Measurements from ENCODE around the gene MARVELD1.

Gene MARVELD1

DNA sequence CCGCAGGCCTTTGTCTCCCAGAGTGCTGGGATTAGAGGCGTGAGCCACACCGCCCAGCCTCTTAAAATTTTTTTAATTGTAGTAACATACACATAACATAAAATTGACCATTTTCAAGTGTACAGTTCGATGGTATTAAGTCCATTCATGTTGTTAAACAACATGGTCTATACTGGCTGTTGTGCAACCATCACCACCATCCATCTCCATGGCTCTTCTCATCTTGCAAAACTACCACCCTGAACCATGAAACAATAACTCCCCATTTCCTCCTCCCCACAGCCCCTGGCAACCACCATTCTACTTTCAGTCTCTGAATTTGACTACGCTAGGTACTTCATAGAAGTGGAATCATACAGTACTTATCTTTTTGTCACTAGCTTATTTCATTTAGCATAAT is 15.5 kb downstream of the MARVELD1 start:
- Mint-ChIP-seq H3K27ac (no peak overlapping the region), H3K36me3 (no peaks in the 10 kb centered on the region), H3K9me3 (no peaks in the 10 kb centered on the region), H3K4me3 (no peak overlapping the region), H3K4me1 (no peaks in the 10 kb centered on the region), H3K27me3 (peaks cover 4% of the 10 kb centered on the region)

- Mint-ChIP-seq H3K27ac (no peak overlapping the region), H3K36me3 (no peaks in the 10 kb centered on the region)
These were observed 18.0 kb downstream of the MARVELD1 start for GRCh38 chr10:97731346-97732051.

DNA sequence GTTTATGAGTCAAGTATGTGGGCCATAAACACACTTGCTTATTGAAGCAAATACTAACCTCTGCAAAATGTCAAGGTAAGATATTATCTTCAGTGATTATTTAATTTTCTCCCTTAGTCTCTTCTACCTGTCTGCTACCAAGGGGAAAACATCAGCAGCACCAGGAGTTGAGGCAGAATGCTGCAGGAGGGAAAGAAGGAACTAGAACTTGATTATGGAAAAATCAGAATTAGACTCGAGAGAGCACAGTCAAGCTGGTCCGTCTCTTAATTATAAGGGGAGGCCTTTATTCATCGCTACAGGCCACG is 18.5 kb downstream of the MARVELD1 start:
- no peaks in the 10 kb centered on the region for H3K36me3 Mint-ChIP-seq
- peaks cover 4% of the 10 kb centered on the region for H3K27me3 Mint-ChIP-seq
- no peaks in the 10 kb centered on the region for H3K9me3 Mint-ChIP-seq
- H3K27ac Mint-ChIP-seq, result no peak overlapping the region
- H3K4me1 Mint-ChIP-seq, result peaks cover 14% of the 10 kb centered on the region
- no peak overlapping the region for H3K4me3 Mint-ChIP-seq

More at GRCh38 chr10:97731346-97732051, 18.0 kb downstream of the MARVELD1 start:
- H3K4me3 Mint-ChIP-seq, result no peak overlapping the region
- H3K4me1 Mint-ChIP-seq, result peaks cover 10% of the 10 kb centered on the region
- H3K27me3 Mint-ChIP-seq, result peaks cover 4% of the 10 kb centered on the region
- no peaks in the 10 kb centered on the region for H3K9me3 Mint-ChIP-seq

GRCh38 chr10:97733256-97733655 is 19.7 kb downstream of the MARVELD1 start:
- H3K36me3 Mint-ChIP-seq, result no peaks in the 10 kb centered on the region
- H3K9me3 Mint-ChIP-seq, result no peaks in the 10 kb centered on the region
- H3K4me3 Mint-ChIP-seq, result no peak overlapping the region
- H3K27me3 Mint-ChIP-seq, result peaks cover 4% of the 10 kb centered on the region
- H3K27ac Mint-ChIP-seq, result no peak overlapping the region
- peaks cover 23% of the 10 kb centered on the region for H3K4me1 Mint-ChIP-seq

GRCh38 chr10:97734021-97734420 is 20.5 kb downstream of the MARVELD1 start:
- H3K27ac Mint-ChIP-seq, result no peak overlapping the region
- no peaks in the 10 kb centered on the region for H3K9me3 Mint-ChIP-seq
- H3K4me3 Mint-ChIP-seq, result no peak overlapping the region
- H3K36me3 Mint-ChIP-seq, result no peaks in the 10 kb centered on the region
- H3K4me1 Mint-ChIP-seq, result peaks cover 28% of the 10 kb centered on the region
- peaks cover 4% of the 10 kb centered on the region for H3K27me3 Mint-ChIP-seq

DNA sequence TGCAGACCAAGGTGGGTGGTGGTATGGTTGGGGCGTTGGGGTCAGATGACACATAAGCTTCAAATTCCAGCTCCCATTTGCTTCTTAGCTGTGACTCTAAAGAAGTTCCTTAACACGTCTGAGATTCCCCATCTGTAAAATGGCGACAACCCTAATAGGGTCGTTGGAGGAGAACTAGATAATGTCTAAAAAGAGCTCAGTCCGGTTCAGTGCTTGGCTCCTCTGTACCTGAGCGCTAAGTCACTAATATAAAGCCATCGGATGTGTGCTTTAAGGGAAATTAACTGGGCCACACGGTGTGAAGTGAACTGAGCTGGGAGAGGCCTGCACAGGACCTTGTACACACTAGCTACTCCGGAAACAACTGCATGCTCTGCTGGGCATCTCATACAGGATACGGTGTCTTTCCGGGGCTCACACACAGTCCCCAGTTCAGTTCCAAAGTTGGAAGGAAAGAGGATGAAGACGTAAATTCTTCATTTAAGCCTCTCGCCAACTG is 22.9 kb downstream of the MARVELD1 start:
- Mint-ChIP-seq H3K36me3 (peaks cover 5% of the 10 kb centered on the region), H3K4me1 (peaks cover 49% of the 10 kb centered on the region), H3K27me3 (peaks cover 2% of the 10 kb centered on the region), H3K4me3 (peak overlapping the region; percentile 91), H3K27ac (peak overlapping the region; percentile 96), H3K9me3 (no peaks in the 10 kb centered on the region)

- Mint-ChIP-seq H3K27ac (peak within 1 kb of the TSS; percentile 96), H3K4me3 (peak within 1 kb of the TSS; percentile 91), H3K4me1 (peaks cover 52% of the 10 kb centered on the region), H3K36me3 (peaks cover 5% of the 10 kb centered on the region), H3K9me3 (no peaks in the 10 kb centered on the region), H3K27me3 (no peaks in the 10 kb centered on the region)
These were observed 23.6 kb downstream of the MARVELD1 start, which contains the start of gene ZFYVE27 for GRCh38 chr10:97736902-97737769. ZFYVE27 (plus strand) TSS chr10:97737128; CDS start chr10:97738478, 1,350 bp downstream.

DNA sequence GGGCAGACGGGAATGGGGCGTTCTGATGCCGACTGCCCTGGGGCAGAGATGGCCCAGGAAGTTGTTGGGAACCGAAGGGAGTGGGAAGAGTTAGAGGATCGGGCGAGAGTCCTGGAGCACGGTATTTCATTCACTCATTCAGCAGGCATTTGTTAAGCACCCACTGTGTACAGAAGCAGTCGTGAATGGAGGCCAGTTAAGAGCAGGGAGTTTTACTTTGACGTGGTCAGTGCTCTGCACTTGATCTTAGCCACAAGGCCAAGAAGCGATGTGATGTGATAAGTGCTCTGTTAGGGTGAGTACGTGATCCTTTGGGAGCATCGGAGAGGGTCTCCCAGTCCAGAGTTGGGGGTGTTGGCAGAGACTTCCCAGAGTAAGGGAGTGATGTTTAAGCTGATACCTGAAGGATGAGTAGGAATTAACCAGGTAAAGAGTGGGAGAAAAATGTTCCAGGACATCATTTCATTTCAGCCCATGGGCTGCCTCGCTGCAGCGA is 24.3 kb downstream of the MARVELD1 start:
- H3K27ac Mint-ChIP-seq, result peak overlapping the region; percentile 82
- H3K4me3 Mint-ChIP-seq, result peak overlapping the region; percentile 91
- H3K4me1 Mint-ChIP-seq, result peaks cover 53% of the 10 kb centered on the region
- H3K27me3 Mint-ChIP-seq, result no peaks in the 10 kb centered on the region
- no peaks in the 10 kb centered on the region for H3K9me3 Mint-ChIP-seq
- peaks cover 5% of the 10 kb centered on the region for H3K36me3 Mint-ChIP-seq

DNA sequence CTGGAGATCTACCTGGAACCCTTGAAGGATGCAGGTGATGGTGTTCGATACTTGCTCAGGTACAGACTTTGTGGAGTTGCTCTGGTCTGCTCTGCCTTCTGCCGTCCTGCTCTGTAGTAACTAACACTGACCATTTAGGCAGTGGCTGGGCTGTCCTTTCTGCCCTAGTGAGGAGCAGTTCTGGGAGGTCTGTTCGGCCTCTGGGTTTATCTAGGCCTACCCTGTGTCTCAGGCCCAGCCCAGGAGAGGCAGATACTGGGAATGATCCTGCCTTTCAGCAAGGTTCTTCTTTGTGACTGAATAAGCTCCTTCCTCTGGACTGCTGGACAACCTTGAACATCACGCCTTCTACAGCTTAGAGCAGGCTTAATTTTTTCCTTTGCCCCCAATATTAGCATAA is 25.1 kb downstream of the MARVELD1 start:
- no peak overlapping the region for H3K27ac Mint-ChIP-seq
- H3K36me3 Mint-ChIP-seq, result peaks cover 5% of the 10 kb centered on the region
- H3K4me3 Mint-ChIP-seq, result peak overlapping the region; percentile 91
- no peaks in the 10 kb centered on the region for H3K27me3 Mint-ChIP-seq
- peaks cover 56% of the 10 kb centered on the region for H3K4me1 Mint-ChIP-seq
- no peaks in the 10 kb centered on the region for H3K9me3 Mint-ChIP-seq

- no peak overlapping the region for H3K27ac Mint-ChIP-seq
- peaks cover 10% of the 10 kb centered on the region for H3K36me3 Mint-ChIP-seq
- no peaks in the 10 kb centered on the region for H3K9me3 Mint-ChIP-seq
- H3K27me3 Mint-ChIP-seq, result no peaks in the 10 kb centered on the region
- no peak overlapping the region for H3K4me3 Mint-ChIP-seq
- H3K4me1 Mint-ChIP-seq, result peaks cover 69% of the 10 kb centered on the region
These were observed 27.1 kb downstream of the MARVELD1 start for GRCh38 chr10:97740613-97741012.

DNA sequence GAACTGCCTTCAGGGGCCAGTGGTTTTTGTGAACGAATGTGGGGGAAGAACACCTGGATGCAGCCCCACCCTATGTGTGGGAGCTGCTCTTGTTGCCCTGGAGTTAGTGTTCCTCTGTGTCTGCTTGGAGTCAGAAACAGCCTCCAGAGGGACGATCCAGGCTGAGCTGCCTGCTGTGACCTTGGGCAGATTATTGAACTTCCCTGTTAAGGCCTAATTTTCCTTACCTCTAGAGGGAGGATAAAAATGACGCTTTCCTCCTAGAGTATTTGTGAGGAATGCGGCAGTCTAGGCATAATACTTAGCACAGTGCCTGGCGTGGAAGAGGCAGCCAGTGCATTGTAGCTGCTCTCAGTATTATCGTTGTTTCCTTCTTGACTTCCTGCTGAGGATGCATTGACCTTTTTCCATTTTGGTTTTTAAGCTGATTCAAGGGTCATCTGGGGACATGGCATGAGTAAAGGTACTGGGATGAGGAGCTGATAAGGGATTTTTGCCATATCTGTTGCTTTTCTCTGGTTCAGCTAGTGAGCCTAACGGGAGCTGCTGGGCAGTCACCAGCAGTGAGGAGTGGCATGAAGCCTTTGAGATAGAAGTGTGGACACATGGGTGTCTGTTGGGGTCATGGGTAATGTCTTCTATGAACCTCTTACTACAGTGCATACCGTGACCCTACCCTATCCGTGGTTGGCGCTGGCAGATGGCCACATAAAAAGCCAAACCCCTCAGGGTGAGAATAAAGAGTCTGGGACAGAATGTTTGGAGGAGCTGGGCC is 29.8 kb downstream of the MARVELD1 start:
- H3K27me3 Mint-ChIP-seq, result no peaks in the 10 kb centered on the region
- peaks cover 20% of the 10 kb centered on the region for H3K36me3 Mint-ChIP-seq
- H3K27ac Mint-ChIP-seq, result no peak overlapping the region
- H3K4me1 Mint-ChIP-seq, result peaks cover 47% of the 10 kb centered on the region
- no peaks in the 10 kb centered on the region for H3K9me3 Mint-ChIP-seq
- no peak overlapping the region for H3K4me3 Mint-ChIP-seq

- peaks cover 21% of the 10 kb centered on the region for H3K36me3 Mint-ChIP-seq
- peaks cover 41% of the 10 kb centered on the region for H3K4me1 Mint-ChIP-seq
- H3K4me3 Mint-ChIP-seq, result no peak overlapping the region
- H3K9me3 Mint-ChIP-seq, result no peaks in the 10 kb centered on the region
- no peaks in the 10 kb centered on the region for H3K27me3 Mint-ChIP-seq
- H3K27ac Mint-ChIP-seq, result no peak overlapping the region
These were observed 31.0 kb downstream of the MARVELD1 start for GRCh38 chr10:97744405-97745035.

- H3K36me3 Mint-ChIP-seq, result peaks cover 22% of the 10 kb centered on the region
- H3K27me3 Mint-ChIP-seq, result no peaks in the 10 kb centered on the region
- peaks cover 17% of the 10 kb centered on the region for H3K4me1 Mint-ChIP-seq
- H3K27ac Mint-ChIP-seq, result no peak overlapping the region
- H3K4me3 Mint-ChIP-seq, result no peak overlapping the region
- no peaks in the 10 kb centered on the region for H3K9me3 Mint-ChIP-seq
These were observed 34.0 kb downstream of the MARVELD1 start for GRCh38 chr10:97747573-97747972.

- Mint-ChIP-seq H3K27ac (no peak overlapping the region), H3K9me3 (no peaks in the 10 kb centered on the region), H3K36me3 (peaks cover 22% of the 10 kb centered on the region), H3K4me3 (no peak overlapping the region), H3K4me1 (peaks cover 17% of the 10 kb centered on the region), H3K27me3 (no peaks in the 10 kb centered on the region)
These were observed 34.6 kb downstream of the MARVELD1 start for GRCh38 chr10:97748116-97748515.

DNA sequence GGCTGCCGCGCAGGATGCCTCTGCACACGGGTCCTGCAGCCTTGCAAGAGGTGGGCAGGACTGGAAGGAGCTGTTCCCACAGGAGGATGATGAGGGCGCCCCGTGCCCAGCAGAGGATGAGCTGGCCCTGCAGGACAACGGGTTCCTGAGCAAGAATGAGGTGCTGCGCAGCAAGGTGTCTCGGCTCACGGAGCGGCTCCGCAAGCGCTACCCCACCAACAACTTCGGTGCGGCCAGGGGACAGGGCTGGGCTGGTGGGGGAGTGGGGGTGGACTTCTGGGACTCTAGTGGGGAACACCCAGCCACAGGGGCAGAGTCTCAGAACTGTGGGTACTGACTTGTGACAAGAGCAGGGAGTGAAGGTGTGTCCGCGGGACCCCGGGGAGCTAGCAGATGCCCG is 39.4 kb downstream of the MARVELD1 start:
- Mint-ChIP-seq H3K4me3 (no peak overlapping the region), H3K27ac (no peak overlapping the region), H3K36me3 (peaks cover 16% of the 10 kb centered on the region), H3K4me1 (no peaks in the 10 kb centered on the region), H3K9me3 (no peaks in the 10 kb centered on the region), H3K27me3 (no peaks in the 10 kb centered on the region)
